Stimulated activated CD8-positive, alpha-beta memory T cell treated with anti-CD3 and anti-CD28 coated beads, Interleukin-7, amount 100 ng/mL, for 1 hour (primary cell): ENCODE results near the gene LIF.
A peak's percentile ranks its signal among the peaks of the same experiment; 100 is the strongest.
"Not testable (repeated sequence)": the region's sequence is repeated elsewhere in the genome, so short reads cannot be mapped to it uniquely, and the experiment has no call there.

Experiments
- DNase-seq, 2 donors: peaks; one replicate each; pipeline ENCODE4 v3.0.0-alpha.2; 2020; ENCODE audit warnings: low read depth in 2 of 2

Gene LIF

GRCh38 chr22:30225220-30225927, 21.2 kb downstream of the LIF start:
- no peak for DNase-seq

DNA sequence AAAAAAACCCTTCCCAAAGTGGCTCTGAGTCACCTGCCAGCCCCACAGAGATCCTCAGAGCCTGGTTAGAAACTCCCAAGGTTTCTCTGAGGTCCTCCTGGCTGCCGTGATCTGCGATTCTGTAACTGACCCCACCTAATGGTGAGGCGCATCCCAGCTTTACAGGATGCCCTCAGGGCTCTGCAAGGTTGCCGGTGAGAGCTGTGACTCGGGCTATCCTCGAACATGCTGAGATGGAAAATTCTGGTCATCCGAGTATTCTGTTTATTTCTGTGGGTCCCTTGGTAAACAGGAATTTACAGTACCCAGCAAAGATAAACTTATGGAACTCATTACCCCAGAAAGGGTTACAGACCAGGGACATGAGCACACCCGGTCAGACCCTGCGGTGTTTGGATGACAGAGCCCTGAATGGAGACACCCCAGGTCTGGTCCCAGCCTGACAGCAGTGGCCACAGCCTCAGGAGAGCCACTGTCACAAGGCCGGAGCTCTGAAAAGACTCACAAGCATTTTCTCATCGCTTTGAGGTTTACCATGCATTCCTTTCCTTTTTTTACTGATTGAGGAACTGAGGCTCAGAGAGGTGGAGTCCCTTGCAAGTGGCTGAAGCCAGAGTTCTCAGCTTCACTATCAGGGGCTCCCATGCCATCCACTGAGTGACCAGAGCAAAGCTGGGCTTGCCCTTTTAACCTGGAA, 22.2 kb downstream of the LIF start:
- DNase-seq, result no peak

DNA sequence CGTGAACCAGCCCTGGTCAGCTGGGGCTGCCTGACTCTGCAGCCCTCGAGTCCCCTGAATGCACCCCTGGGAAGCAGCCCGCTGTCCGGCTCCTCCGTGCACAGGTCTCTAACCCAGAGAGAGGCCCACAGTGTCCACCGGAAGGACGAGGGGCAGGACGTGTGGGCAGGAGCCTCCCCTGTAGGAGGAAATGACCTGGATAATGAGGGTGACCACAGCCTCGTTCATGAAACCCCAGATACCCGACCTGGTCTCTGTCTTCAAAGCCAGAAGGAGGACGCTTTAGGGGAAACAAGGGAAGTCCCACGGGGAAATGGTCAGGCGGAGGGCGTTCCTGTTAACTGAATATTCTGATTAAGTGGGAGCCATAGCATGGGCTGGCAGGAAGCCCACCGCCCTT, 23.3 kb downstream of the LIF start:
- no peak for DNase-seq

DNA sequence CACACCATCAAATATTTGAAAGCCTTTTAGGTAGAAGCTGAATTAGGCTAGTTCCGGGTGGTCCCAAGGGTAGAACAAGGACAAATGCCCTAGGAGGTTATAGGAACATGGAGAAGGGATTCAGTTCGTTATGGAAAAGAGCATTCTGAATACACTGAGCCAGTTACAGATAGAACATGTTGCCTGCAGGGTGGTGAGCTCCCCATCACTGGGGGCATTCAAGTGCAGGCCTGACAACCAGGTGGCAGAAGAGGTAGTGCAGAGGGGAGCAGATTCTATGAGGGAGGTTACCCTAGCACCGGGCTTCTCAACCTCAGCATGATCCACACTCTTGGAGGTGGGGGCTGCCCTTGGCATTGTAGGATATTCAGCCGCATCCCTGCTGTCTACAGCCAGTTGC, 24.2 kb downstream of the LIF start:
- DNase-seq, result no peak

DNA sequence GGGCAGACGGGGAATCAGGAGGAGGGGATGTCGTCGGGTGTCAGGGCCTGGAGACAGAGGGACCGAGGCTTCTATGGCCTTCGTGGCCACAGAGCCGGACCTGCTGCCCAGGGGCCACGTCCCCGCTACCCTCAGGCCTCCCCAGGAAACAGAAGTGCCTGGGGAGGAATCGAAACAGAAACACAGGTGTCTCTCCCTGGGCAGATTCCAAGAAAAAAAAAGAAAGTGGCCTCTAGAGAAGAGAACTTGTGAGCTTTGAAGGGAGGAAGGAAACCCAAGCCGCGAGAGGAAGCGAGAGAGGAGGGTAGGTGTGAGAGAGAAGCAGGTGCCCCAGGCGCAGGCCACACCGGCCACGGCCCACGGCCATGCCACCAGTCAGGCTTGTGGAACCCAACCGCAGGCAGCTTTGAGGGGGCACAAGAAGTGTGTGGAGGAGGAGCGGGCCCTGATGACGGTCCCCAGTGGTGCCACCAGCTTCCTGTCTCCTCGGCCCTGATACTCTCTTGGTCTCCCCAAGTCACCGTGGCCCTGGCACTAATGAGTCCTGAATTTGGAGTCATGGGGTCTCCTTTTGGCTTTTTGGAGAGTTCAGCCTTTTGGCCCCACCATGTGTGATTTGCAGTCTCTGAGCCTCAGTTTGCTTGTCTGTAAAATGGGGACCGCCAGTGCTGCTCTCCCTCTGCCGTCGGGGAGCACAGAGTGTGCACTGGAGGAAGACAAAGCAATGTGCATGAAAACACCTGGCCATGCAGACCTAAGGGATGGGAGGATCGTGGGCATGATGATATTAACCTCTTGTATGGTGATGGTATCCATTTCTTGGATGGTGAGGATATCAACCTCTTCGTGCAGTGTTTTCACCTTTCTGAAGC, 25.2 kb downstream of the LIF start:
- peak; percentile 10 to 29 for DNase-seq

DNA sequence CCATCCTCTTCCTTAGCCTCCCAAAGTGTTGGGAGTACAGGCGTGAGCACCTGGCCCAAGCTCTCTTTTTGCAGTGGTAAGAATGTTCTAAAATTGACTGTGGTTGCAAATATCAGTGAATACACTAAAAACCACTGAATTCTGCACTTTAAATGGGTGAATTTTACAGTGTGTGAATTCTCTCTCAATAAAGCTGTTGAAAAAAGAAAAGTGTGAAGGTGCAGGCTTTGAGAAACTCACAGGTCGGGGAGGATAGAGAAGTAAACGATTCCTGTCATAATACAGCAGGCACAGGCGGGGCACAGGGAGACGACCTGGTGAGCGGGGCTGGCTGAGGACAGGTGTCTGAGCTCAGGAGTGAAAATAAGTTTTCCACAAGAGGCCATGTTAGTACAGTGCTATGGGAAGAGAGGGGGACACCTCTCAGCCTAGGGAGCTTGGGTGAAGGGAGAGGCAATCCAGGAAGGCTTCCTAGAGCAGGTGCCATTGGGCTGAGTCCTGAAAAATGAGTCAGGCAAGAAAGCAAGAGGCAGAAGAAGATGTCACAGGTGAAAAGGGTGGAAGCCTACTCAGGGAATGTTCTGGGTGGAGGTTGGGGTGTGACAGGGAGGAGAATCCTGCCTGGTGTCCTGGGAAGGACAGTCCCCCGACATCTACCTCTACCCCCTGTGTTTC, 26.1 kb downstream of the LIF start:
- DNase-seq, result no peak

GRCh38 chr22:30219668-30220278, 26.8 kb downstream of the LIF start:
- DNase-seq, result no peak

GRCh38 chr22:30219049-30219654, 27.4 kb downstream of the LIF start:
- DNase-seq, result no peak

DNA sequence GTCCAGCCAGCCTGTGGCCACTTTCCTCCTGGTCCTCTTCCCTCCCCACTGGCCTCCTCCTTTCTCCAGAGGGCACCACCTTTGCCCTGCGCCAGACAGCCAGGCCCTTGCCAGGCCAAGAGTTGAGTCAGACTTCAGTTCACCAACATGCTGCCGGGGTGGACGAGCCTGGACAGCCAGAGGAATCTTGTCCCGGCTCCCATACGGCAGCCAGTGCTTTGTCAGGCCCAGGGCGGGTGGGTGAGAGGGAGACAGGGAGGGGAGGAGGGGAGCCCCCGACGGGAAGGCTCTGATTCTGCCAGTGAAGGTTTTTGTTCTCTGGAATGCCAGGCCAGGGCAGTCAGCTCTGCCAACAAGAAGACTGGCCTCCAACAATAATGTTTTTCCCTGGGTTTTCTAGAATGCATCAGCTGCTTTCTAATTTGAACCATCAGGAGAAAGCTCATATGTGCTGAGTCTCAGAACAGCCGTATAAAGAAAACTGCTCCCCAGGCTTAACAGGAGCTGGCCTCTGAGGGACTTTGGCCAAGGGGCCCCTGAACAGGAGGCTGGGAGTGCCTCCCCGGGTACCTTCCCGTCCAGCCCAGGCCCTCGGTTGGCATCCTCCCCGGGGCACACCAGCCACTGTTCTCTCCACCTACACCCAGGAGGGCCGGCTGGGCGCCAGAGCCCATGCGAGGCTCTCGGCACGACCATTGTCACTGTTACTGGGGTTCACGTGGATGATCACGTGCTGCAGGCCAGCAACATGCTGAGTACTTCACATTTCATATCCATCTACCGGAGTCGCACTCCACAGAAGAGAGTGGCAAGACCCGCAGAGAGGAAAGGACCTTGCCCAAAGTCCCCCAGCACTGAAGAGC, 28.6 kb downstream of the LIF start:
- no peak for DNase-seq

- no peak for DNase-seq
Measured at GRCh38 chr22:30216710-30217109, 29.8 kb downstream of the LIF start.

GRCh38 chr22:30216272-30216671, 30.3 kb downstream of the LIF start:
- DNase-seq, result not testable (repeated sequence)

DNA sequence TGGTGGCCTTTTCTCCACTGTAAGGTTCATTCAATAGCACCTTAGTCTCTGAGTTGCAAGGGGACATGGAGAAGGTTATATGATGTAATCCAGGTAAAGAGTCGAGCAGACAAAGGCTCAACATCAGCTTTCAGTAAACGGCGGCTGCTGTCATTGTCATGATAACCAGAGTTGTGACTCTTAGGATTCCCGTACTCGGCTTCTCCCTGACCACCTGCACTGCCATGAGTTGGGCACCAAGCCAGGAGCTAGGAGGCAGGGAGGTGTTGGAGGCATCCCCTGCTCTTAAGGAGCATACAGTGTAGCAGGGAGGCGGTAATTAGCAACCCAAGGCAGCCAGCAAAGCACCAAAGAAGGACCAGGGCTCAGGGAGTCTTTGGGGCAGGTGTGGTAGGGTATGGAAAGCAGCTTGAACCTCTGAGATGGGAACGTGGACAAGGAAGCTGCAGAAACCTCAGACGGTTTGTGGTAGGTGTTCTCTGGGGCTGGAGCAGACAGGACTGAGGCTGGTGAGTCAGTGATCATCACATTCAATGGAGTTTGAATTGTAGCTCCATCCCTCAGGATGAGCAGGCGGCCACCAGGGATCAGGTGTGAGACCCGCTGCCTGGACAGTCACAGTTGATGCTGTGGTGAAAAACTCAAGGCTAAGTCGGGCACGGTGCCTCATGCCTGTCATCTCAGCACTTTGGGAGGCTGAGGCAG, 31.7 kb downstream of the LIF start:
- DNase-seq, result no peak

DNA sequence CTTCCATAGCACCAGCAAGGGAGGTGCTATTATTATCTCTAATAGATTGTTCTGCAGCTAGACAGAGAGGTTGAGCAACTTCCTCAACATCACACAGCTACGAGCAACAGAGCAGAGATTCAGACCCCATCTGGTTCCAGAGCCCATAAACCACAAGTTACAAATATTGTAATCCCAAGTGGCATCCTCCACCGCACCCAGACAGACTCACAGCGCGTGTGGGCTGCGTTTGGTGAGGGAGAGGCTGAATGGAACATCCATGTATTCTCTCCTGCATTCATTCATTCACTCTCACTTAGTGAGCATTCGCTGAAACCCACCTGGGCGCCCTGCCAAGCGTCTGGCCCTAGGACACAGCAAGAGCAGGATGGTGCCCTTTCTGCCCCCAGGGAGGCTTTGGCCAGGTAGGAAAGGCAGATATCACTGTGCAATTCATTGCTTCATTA, 33.5 kb downstream of the LIF start:
- DNase-seq, result no peak

- no peak for DNase-seq
Measured at GRCh38 chr22:30212363-30212995, 34.1 kb downstream of the LIF start.

DNA sequence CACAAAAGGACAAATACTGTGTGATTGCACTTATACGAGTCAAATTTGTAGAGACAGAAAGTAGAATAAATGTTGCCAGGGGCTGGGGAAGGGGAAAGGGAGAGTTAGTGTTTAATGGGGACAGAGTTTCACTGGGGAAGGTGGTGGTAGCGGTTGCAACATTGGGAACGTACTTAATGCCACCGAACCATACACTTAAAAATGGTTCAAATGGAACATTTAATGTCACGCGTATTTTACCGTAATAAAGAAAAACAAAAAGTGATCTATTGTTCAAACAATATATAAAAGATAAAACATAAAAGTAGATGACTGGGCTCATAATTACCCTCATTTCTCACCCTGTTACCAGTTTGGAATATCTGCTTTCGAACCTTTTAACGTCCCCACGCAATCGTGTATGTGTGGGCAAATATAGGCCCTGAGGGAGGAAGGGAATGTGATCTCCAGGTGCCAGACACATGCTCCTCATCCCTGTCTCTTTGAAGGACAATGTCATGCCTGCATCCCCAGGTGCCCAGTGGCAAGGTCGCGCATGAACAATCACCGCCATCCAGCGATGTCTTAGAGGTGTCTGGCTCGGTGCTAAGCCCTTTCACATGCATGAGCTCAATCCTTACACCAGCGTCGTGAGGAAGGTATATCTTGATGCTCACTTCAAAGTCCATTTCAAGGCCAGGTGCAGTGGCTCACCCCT, 35.3 kb downstream of the LIF start:
- DNase-seq, result no peak

DNA sequence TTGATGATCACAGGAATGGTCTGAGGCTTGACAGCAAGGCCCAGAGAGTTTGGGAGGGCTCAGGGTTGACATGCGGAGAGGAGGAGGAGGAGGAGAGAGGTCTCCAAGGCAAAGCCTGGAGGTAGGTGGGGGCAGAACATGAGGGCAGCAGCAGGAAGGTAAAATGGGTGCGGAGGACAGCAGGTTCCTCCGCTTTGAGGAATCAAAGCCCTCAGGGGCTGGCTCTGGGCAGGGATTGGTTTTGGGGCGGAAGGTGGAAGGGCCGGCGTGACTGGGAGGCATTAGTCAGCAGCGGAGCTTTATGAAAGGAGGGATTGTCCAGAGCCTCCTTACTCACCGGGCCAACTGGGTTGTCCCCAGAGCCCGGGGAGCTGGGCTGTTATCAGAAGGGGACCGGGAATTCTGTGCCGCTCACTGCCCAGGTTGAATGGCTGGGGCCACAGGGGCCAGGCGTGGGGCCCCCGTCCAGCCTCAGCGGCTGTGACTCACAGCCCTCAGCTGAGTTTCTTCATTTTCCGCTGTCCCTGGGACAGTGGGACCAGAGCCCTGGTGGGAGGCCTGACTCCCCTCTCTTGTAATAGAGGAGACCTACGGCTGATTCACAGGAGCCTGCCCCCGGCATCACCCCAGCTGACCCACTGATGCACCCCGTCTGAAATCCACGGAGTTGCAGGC, 36.2 kb downstream of the LIF start:
- no peak for DNase-seq

- no peak for DNase-seq
Measured at GRCh38 chr22:30209642-30210041, 36.9 kb downstream of the LIF start.
